ENCODE data around the gene ARSG. TPM values are rescaled to one million over a fixed set of nuclear protein-coding genes. Genes with fewer than 3 reads are reported as not detected.

ARSG gene
- total and polyA plus RNA-seq, 2 of the 8 experiments (the other 6 are each of a cell fraction or from before 2014, with no cell fraction given) = 3.3 to 4.0 TPM

DNA sequence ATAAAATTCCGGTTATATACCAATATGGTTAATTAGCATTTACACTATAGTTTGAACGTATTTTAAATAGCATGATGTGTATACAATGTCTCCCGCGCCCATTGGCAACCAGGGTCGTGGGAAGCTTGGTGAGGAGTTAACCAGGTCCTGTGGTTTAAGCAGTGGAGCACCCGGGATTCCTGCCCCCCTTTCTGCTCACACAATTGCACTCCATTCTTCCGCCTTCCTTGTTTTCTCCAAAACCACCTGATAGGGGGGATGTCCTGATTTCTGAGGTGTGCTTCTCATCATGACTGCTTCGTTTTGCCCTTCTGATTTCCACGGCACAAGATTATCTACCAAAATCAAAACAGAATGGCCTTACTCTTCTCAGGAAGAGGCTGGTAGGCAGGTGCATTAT is 130.2 kb downstream of the ARSG start (continued):
- TF ChIP-seq GTF2F1 (IDR thresholded peaks at IDR 0.05; ENCODE audit: borderline replicate concordance, low read depth, low read length) (no peak), CHD1 (IDR thresholded peaks at IDR 0.05; ENCODE audit: low read depth, low read length) (no peak), RAD21 (IDR thresholded peaks at IDR 0.05 in 1 of 2, conservative IDR thresholded peaks at IDR 0.05 in 1 of 2; ENCODE audit: low read depth in 2 of 2, low read length in 2 of 2) (no peak)
- TF ChIP-seq, protein P1, sequence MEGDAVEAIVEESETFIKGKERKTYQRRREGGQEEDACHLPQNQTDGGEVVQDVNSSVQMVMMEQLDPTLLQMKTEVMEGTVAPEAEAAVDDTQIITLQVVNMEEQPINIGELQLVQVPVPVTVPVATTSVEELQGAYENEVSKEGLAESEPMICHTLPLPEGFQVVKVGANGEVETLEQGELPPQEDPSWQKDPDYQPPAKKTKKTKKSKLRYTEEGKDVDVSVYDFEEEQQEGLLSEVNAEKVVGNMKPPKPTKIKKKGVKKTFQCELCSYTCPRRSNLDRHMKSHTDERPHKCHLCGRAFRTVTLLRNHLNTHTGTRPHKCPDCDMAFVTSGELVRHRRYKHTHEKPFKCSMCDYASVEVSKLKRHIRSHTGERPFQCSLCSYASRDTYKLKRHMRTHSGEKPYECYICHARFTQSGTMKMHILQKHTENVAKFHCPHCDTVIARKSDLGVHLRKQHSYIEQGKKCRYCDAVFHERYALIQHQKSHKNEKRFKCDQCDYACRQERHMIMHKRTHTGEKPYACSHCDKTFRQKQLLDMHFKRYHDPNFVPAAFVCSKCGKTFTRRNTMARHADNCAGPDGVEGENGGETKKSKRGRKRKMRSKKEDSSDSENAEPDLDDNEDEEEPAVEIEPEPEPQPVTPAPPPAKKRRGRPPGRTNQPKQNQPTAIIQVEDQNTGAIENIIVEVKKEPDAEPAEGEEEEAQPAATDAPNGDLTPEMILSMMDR (IDR thresholded peaks at IDR 0.05; ENCODE audit: control extremely low read depth in 1 of 3, insufficient read depth in 1 of 3, low read depth in 1 of 3, low read length in 3 of 3) = no peak

All from H1 (cell line).